ENCODE data around the gene FAM83D. TPM values are rescaled to one million over a fixed set of nuclear protein-coding genes. Genes with fewer than 3 reads are reported as not detected.

Gene FAM83D, protein sequence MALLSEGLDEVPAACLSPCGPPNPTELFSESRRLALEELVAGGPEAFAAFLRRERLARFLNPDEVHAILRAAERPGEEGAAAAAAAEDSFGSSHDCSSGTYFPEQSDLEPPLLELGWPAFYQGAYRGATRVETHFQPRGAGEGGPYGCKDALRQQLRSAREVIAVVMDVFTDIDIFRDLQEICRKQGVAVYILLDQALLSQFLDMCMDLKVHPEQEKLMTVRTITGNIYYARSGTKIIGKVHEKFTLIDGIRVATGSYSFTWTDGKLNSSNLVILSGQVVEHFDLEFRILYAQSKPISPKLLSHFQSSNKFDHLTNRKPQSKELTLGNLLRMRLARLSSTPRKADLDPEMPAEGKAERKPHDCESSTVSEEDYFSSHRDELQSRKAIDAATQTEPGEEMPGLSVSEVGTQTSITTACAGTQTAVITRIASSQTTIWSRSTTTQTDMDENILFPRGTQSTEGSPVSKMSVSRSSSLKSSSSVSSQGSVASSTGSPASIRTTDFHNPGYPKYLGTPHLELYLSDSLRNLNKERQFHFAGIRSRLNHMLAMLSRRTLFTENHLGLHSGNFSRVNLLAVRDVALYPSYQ
- total RNA-seq (1 to 10 TPM in 5 of 7 donors, under 1 TPM in 2; 0.46 to 3.0 (median 1.5) TPM), polyA plus RNA-seq (1 to 10 TPM in 2 of 3 donors, under 1 TPM in 1; 0.76 to 1.2 (median 1.2) TPM)
- long read RNA-seq, donor 1, transcript FAM83D-201 (4 exons, 2,475 nt): major isoform, 5 of 5 reads
- long read RNA-seq, donor 1, partial matches to known transcripts: 0 of 5 reads
- long read RNA-seq, donor 1, other reads (novel, unspliced or antisense): 0 of 5 reads
- long read RNA-seq, donor 2, partial matches to known transcripts: 0 of 2 reads
- long read RNA-seq, donor 2, other reads (novel, unspliced or antisense): 0 of 2 reads

DNA sequence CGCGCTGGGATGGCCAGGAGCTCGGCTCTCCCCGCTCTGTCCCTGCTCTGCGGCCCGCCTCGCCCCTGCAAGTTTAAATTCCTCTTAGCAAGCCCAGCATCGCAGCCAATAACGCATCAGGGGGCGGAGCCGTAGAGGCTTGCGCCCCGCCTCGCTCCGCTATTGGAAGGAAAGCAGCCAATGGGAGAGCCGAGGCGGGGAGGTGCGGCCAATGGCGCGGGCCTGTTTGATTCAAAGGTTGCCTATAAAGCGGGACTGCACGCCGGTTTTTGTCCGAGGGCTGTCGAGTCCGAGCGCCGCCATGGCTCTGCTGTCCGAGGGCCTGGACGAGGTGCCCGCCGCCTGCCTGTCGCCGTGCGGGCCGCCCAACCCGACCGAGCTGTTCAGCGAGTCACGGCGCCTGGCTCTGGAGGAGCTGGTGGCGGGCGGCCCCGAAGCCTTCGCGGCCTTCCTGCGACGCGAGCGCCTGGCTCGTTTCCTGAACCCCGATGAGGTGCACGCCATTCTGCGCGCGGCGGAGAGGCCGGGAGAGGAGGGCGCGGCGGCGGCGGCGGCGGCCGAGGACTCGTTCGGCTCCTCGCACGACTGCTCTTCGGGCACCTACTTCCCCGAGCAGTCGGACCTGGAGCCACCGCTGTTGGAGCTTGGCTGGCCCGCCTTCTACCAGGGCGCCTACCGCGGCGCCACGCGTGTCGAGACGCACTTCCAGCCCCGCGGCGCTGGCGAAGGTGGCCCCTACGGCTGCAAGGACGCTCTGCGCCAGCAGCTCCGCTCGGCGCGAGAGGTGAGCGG, at the start of gene FAM83D:
Gene FAM83D, plus strand, starts transcription at position 276 of the 792 bp plus-strand sequence. Its CDS starts 26 bp downstream, at position 302.
- intact Hi-C loops (cut with DNase I; ENCODE audit: low total_unique reads): loop anchor here (10.0 kb wide), 1 partner anchor 118 kb away; no protein-coding TSS in a partner anchor
- WGBS, 5 donors: 0 to 1% (median 0%) methylated on average over 14 to 95 of the region's 95 CpGs
- peak; percentile 84 to 89 (median 87) for TF ChIP-seq POLR2AphosphoS5 (IDR thresholded peaks at IDR 0.05)
- TF ChIP-seq POLR2A (IDR thresholded peaks at IDR 0.05): peak in 1 of 3 donors; percentile 51
- TF ChIP-seq, protein P1, sequence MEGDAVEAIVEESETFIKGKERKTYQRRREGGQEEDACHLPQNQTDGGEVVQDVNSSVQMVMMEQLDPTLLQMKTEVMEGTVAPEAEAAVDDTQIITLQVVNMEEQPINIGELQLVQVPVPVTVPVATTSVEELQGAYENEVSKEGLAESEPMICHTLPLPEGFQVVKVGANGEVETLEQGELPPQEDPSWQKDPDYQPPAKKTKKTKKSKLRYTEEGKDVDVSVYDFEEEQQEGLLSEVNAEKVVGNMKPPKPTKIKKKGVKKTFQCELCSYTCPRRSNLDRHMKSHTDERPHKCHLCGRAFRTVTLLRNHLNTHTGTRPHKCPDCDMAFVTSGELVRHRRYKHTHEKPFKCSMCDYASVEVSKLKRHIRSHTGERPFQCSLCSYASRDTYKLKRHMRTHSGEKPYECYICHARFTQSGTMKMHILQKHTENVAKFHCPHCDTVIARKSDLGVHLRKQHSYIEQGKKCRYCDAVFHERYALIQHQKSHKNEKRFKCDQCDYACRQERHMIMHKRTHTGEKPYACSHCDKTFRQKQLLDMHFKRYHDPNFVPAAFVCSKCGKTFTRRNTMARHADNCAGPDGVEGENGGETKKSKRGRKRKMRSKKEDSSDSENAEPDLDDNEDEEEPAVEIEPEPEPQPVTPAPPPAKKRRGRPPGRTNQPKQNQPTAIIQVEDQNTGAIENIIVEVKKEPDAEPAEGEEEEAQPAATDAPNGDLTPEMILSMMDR (IDR thresholded peaks at IDR 0.05 in 8 of 11, conservative IDR thresholded peaks at IDR 0.05 in 3 of 11): peak in 6 of 11 experiments; percentile 14 to 81 (median 47)
- H3K4me3 ChIP-seq: peak within 1 kb of the TSS; percentile 73 to 90 (median 84)
- H3K27ac ChIP-seq: peak within 1 kb of the TSS in 5 of 8 donors; percentile 20 to 73 (median 54)
- peaks cover 0 to 8% (median 0%) of the 10 kb centered on the region in 7 donors for H3K27me3 ChIP-seq (replicated peaks in 1 of 7)
- peak; percentile 97 for DNase-seq
- peaks cover 0 to 25% (median 8%) of the 10 kb centered on the region in 6 donors for H3K36me3 ChIP-seq
- H3K4me1 ChIP-seq: peaks cover 8 to 33% (median 27%) of the 10 kb centered on the region in 6 donors
- H3K9me3 ChIP-seq: no peaks in the 10 kb centered on the region

DNA sequence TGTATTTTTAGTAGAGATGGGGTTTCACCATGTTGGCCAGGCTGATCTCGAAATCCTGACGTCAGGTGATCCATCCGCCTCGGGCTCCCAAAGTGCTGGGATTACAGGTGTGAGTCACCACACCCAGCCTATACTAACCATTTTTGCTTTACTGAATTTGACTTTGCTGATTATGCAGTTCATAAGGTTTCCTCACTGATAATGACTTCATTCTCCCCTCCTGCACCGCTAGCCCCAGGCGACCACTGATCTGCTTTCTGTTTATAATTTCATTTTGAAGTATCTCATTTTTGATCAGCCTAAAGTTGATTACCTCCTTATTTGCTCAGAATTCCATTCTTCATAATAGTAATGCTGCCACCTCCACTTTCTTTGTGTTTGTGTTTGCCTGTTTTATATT, 48.7 kb upstream of the FAM83D start:
- H3K9me3 ChIP-seq: no peaks in the 10 kb centered on the region
- H3K4me1 ChIP-seq: peaks cover 71 to 100% (median 99%) of the 10 kb centered on the region in 6 donors
- H3K36me3 ChIP-seq: no peaks in the 10 kb centered on the region
- no peak for DNase-seq
- peak overlapping the region in 5 of 8 donors; percentile 32 to 93 (median 88) for H3K27ac ChIP-seq
- no peak overlapping the region for H3K4me3 ChIP-seq
- 75 to 88% (median 83%) methylated on average over 6 of the region's 6 CpGs for WGBS, 5 donors
- H3K27me3 ChIP-seq (replicated peaks in 1 of 7): no peaks in the 10 kb centered on the region
- intact Hi-C loops (cut with DNase I; ENCODE audit: low total_unique reads): loop anchor here (10.0 kb wide), 1 partner anchor 73 kb away; the partner anchor contains the start of gene PPP1R16B
- TF ChIP-seq POLR2AphosphoS5 (IDR thresholded peaks at IDR 0.05) (no peak), POLR2A (IDR thresholded peaks at IDR 0.05) (no peak)
- TF ChIP-seq, protein P1 (IDR thresholded peaks at IDR 0.05 in 8 of 11, conservative IDR thresholded peaks at IDR 0.05 in 3 of 11): no peak

DNA sequence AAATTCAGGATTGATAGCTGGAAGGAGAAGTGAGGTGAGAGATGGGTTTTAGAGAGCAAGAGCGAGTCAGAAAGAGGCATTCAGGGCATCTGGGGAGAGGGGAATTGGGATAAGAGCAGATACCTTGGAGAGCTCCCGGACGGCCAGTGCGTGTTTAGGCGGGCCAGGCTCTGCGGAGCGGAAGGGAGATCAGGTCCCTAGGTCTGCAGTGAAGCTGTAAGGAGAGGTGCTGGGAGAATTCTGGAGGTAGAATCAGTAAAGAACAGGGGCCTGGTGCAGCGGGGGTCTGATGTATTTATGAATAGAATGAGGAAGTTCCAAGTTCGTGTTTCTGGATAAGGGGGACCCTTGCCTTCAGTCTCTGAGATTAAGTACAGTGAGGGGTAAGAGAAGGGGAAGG, 47.4 kb upstream of the FAM83D start:
- Histone ChIP-seq H3K27ac (peak overlapping the region in 6 of 8 donors; percentile 5 to 93 (median 72)), H3K4me1 (peaks cover 72 to 100% (median 99%) of the 10 kb centered on the region in 6 donors), H3K9me3 (no peaks in the 10 kb centered on the region), H3K36me3 (peaks cover 0 to 7% (median 0%) of the 10 kb centered on the region in 6 donors), H3K27me3 (replicated peaks in 1 of 7) (no peaks in the 10 kb centered on the region), H3K4me3 (no peak overlapping the region)
- TF ChIP-seq POLR2AphosphoS5 (IDR thresholded peaks at IDR 0.05) (no peak), POLR2A (IDR thresholded peaks at IDR 0.05) (no peak)
- TF ChIP-seq, protein P1 (IDR thresholded peaks at IDR 0.05 in 8 of 11, conservative IDR thresholded peaks at IDR 0.05 in 3 of 11): no peak
- WGBS, 5 donors: 53 to 63% (median 56%) methylated on average over 9 of the region's 9 CpGs
- DNase-seq: peak; percentile 71
- intact Hi-C loops (cut with DNase I; ENCODE audit: low total_unique reads): loop anchor here (10.0 kb wide), 1 partner anchor 74 kb away; the partner anchor contains the start of gene PPP1R16B
